Measurements from ENCODE around the gene PFN1. TPM values are rescaled to one million over a fixed set of nuclear protein-coding genes. Genes with fewer than 3 reads are reported as not detected.

The PFN1 gene
- total and polyA plus RNA-seq, 4 donors = 95.4 to 299 (median 244) TPM

DNA sequence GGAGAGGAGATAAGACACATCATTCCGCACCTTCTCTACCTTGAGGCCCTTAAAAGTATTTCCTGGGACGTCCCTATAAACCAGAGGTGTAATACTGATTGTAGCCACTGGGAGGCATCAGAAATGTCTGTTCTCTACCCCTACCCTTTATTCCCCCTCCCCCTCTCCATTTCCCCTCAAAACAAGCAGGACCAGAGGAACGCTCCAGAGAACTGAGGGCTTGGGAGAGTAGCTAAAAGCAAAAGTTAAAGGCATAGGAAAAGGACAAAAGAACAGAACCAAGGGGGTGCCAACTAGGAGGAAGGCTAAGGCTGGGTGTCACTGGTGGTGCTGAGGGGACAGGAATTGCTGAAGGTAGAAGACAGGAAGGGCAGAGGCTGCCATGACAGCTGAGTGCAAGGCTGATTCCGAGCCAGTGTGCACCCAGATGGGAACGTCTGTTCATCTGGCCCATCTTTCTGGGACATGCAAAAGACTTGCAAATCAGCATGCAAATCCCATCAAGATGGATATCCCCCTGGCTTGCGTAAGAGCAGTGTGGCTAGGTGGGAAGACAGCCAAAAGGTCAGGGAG, 32.4 kb upstream of the PFN1 start:
- Histone ChIP-seq H3K27me3 (ENCODE audit: control insufficient read depth, insufficient read depth, low read length) (no peaks in the 10 kb centered on the region), H3K4me1 (ENCODE audit: control insufficient read depth, insufficient read depth, low read length) (peaks cover 8% of the 10 kb centered on the region), H3K9me3 (ENCODE audit: control insufficient read depth, insufficient read depth, low read length) (no peaks in the 10 kb centered on the region), H3K36me3 (ENCODE audit: control insufficient read depth, insufficient read depth, low read length) (peaks cover 71% of the 10 kb centered on the region), H3K27ac (ENCODE audit: low read depth, low read length) (no peak overlapping the region), H3K4me3 (ENCODE audit: low read depth, low read length) (no peak overlapping the region)
- DNase-seq (ENCODE audit: low read depth in 4 of 6, low spot score in 6 of 6) = peak in 2 of 6 donors; percentile 88 to 90
- 42% methylated on average over 4 of the region's 6 CpGs for WGBS (ENCODE audit: insufficient coverage)

GRCh38 chr17:4978726-4979125, 30.4 kb upstream of the PFN1 start:
- Histone ChIP-seq H3K4me3 (ENCODE audit: low read depth, low read length) (no peak overlapping the region), H3K27me3 (ENCODE audit: control insufficient read depth, insufficient read depth, low read length) (no peaks in the 10 kb centered on the region), H3K9me3 (ENCODE audit: control insufficient read depth, insufficient read depth, low read length) (no peaks in the 10 kb centered on the region), H3K36me3 (ENCODE audit: control insufficient read depth, insufficient read depth, low read length) (peaks cover 81% of the 10 kb centered on the region), H3K27ac (ENCODE audit: low read depth, low read length) (no peak overlapping the region), H3K4me1 (ENCODE audit: control insufficient read depth, insufficient read depth, low read length) (peaks cover 5% of the 10 kb centered on the region)
- no peak for DNase-seq (ENCODE audit: low read depth in 4 of 6, low spot score in 6 of 6)

DNA sequence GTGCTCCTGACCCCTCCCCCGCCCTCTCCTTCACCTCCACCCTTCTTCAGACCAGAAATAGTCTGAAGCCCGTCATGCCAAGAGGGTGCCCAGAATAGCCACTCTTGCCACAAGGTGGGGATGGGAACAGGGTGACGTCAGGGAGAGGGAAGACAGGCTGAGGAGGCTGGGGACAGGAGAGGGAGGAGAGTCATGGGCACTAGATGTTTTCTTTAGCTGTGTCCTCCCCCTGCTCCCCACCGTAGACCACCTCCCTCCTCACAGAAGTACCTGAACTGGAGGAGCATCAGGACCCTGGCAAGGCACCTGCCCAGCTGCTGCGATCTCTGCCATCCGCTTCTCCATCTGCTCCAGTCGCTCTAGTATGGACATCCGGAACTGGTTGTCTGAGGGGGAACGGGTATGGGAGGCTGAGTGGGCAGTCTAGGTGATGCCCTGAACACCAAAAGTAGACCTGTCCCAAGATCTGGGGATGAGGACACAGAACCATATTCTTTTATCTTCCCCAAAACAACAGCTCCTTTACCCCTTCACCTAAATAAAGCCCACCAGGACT, 25.9 kb upstream of the PFN1 start:
- no peak for DNase-seq (ENCODE audit: low read depth in 4 of 6, low spot score in 6 of 6)
- H3K27ac ChIP-seq (ENCODE audit: low read depth, low read length) = no peak overlapping the region
- H3K4me1 ChIP-seq (ENCODE audit: control insufficient read depth, insufficient read depth, low read length) = peaks cover 12% of the 10 kb centered on the region
- WGBS (ENCODE audit: insufficient coverage) = 88% methylated on average over 3 of the region's 9 CpGs
- no peak overlapping the region for H3K4me3 ChIP-seq (ENCODE audit: low read depth, low read length)
- no peaks in the 10 kb centered on the region for H3K27me3 ChIP-seq (ENCODE audit: control insufficient read depth, insufficient read depth, low read length)
- peaks cover 86% of the 10 kb centered on the region for H3K36me3 ChIP-seq (ENCODE audit: control insufficient read depth, insufficient read depth, low read length)
- H3K9me3 ChIP-seq (ENCODE audit: control insufficient read depth, insufficient read depth, low read length) = no peaks in the 10 kb centered on the region

GRCh38 chr17:4973256-4974114, 25.2 kb upstream of the PFN1 start:
- Histone ChIP-seq H3K4me3 (ENCODE audit: low read depth, low read length) (no peak overlapping the region), H3K36me3 (ENCODE audit: control insufficient read depth, insufficient read depth, low read length) (peaks cover 87% of the 10 kb centered on the region), H3K9me3 (ENCODE audit: control insufficient read depth, insufficient read depth, low read length) (no peaks in the 10 kb centered on the region), H3K27me3 (ENCODE audit: control insufficient read depth, insufficient read depth, low read length) (no peaks in the 10 kb centered on the region), H3K4me1 (ENCODE audit: control insufficient read depth, insufficient read depth, low read length) (peaks cover 19% of the 10 kb centered on the region), H3K27ac (ENCODE audit: low read depth, low read length) (no peak overlapping the region)
- DNase-seq (ENCODE audit: low read depth in 4 of 6, low spot score in 6 of 6) = no peak
- WGBS (ENCODE audit: insufficient coverage) = 93% methylated on average over 9 of the region's 10 CpGs

DNA sequence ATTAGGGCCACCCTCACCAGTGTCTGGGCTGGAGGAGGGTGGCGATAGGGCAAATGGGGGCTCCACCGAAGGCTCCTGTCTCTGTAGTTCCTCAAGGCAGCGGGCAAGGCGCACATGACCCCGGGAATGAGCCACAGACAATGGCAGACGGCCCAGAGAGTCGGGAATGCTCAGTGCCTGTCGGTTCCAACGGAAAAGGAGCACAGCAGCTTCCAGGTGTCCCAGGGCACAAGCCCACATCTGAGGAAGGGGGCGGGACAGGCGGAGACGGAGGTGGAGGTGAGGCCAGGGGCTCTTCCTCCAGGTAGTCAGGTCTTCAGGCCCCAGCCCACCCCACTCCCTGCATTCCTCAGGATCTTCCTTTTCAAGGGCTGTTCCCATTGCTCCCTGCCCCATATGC, 24.4 kb upstream of the PFN1 start:
- H3K27me3 ChIP-seq (ENCODE audit: control insufficient read depth, insufficient read depth, low read length) = no peaks in the 10 kb centered on the region
- no peaks in the 10 kb centered on the region for H3K9me3 ChIP-seq (ENCODE audit: control insufficient read depth, insufficient read depth, low read length)
- 66% methylated on average over 12 of the region's 12 CpGs for WGBS (ENCODE audit: insufficient coverage)
- no peak for DNase-seq (ENCODE audit: low read depth in 4 of 6, low spot score in 6 of 6)
- no peak overlapping the region for H3K27ac ChIP-seq (ENCODE audit: low read depth, low read length)
- no peak overlapping the region for H3K4me3 ChIP-seq (ENCODE audit: low read depth, low read length)
- H3K4me1 ChIP-seq (ENCODE audit: control insufficient read depth, insufficient read depth, low read length) = peaks cover 26% of the 10 kb centered on the region
- peaks cover 82% of the 10 kb centered on the region for H3K36me3 ChIP-seq (ENCODE audit: control insufficient read depth, insufficient read depth, low read length)

DNA sequence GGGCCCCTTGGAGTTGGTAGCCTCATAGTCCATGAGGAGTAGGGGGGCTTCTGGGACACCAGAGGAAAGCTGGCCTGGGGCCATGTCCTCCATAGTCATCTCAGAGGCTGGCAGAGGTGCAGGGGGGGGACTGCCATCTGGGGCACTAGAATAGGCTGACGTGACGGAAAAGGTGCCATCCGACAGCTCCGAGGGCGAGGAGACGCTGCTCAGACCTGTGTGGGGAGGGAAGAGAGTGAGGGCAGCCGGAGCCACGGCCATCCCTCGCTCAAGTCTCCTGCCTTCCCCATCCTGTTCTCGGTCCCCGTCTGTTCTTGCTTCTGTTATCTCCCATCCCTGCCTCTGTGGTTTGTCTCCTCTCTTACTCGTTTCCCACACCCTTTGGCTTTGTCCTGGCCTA, 24.0 kb upstream of the PFN1 start:
- no peak overlapping the region for H3K27ac ChIP-seq (ENCODE audit: low read depth, low read length)
- peaks cover 79% of the 10 kb centered on the region for H3K36me3 ChIP-seq (ENCODE audit: control insufficient read depth, insufficient read depth, low read length)
- no peaks in the 10 kb centered on the region for H3K27me3 ChIP-seq (ENCODE audit: control insufficient read depth, insufficient read depth, low read length)
- no peaks in the 10 kb centered on the region for H3K9me3 ChIP-seq (ENCODE audit: control insufficient read depth, insufficient read depth, low read length)
- no CpG with 5 or more reads among the region's 12 CpGs for WGBS (ENCODE audit: insufficient coverage)
- DNase-seq (ENCODE audit: low read depth in 4 of 6, low spot score in 6 of 6) = no peak
- peaks cover 26% of the 10 kb centered on the region for H3K4me1 ChIP-seq (ENCODE audit: control insufficient read depth, insufficient read depth, low read length)
- no peak overlapping the region for H3K4me3 ChIP-seq (ENCODE audit: low read depth, low read length)

DNA sequence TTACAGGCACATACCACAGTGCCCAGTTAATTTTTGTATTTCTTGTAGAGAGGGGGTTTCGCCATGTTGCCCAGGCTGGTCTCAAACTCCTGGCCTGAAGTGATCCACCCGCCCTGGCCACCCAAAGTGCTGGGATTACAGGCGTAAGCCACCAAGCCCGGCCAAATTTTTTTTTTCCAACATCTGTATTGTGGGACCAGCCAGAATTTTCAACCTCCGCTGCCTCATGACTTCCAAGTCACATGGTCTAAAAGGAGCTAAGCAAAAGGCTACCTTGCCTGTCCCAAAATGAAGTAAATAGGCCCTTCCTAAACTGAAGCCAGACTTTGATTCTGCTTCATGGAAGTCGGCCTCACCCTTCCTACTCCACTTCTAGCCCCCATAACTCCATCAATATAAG, 23.5 kb upstream of the PFN1 start:
- 94% methylated on average over 4 of the region's 6 CpGs for WGBS (ENCODE audit: insufficient coverage)
- Histone ChIP-seq H3K9me3 (ENCODE audit: control insufficient read depth, insufficient read depth, low read length) (no peaks in the 10 kb centered on the region), H3K27me3 (ENCODE audit: control insufficient read depth, insufficient read depth, low read length) (no peaks in the 10 kb centered on the region), H3K36me3 (ENCODE audit: control insufficient read depth, insufficient read depth, low read length) (peaks cover 74% of the 10 kb centered on the region), H3K27ac (ENCODE audit: low read depth, low read length) (no peak overlapping the region), H3K4me3 (ENCODE audit: low read depth, low read length) (no peak overlapping the region), H3K4me1 (ENCODE audit: control insufficient read depth, insufficient read depth, low read length) (peaks cover 27% of the 10 kb centered on the region)
- DNase-seq (ENCODE audit: low read depth in 4 of 6, low spot score in 6 of 6) = no peak

DNA sequence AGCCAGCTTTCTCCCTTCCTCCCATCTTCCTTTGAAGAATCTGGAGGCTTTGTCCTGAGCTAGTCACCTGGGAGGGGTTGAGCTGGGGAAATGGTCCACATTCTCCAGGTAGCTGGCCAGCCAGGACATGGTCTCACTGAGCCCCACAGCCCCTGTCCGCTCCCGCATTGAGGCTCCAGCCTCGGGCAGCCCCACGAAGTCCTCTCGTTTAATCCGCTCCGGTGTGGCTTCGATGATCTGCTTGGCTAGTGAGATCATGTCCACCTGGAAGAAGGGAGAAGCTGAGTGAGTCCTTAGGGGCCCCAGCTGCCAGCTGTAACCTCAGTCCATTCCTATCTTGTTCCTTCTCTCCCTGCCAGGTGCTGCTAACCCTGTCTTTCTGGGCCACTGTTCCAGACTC, 21.9 kb upstream of the PFN1 start:
- no peak for DNase-seq (ENCODE audit: low read depth in 4 of 6, low spot score in 6 of 6)
- H3K27me3 ChIP-seq (ENCODE audit: control insufficient read depth, insufficient read depth, low read length) = no peaks in the 10 kb centered on the region
- 100% methylated on average over 1 of the region's 8 CpGs for WGBS (ENCODE audit: insufficient coverage)
- no peak overlapping the region for H3K4me3 ChIP-seq (ENCODE audit: low read depth, low read length)
- H3K9me3 ChIP-seq (ENCODE audit: control insufficient read depth, insufficient read depth, low read length) = no peaks in the 10 kb centered on the region
- H3K27ac ChIP-seq (ENCODE audit: low read depth, low read length) = no peak overlapping the region
- peaks cover 68% of the 10 kb centered on the region for H3K36me3 ChIP-seq (ENCODE audit: control insufficient read depth, insufficient read depth, low read length)
- peaks cover 37% of the 10 kb centered on the region for H3K4me1 ChIP-seq (ENCODE audit: control insufficient read depth, insufficient read depth, low read length)

GRCh38 chr17:4969551-4970173, 21.3 kb upstream of the PFN1 start:
- Histone ChIP-seq H3K4me3 (ENCODE audit: low read depth, low read length) (peak overlapping the region; percentile 97), H3K4me1 (ENCODE audit: control insufficient read depth, insufficient read depth, low read length) (peaks cover 37% of the 10 kb centered on the region)
- 89% methylated on average over 14 of the region's 16 CpGs for WGBS (ENCODE audit: insufficient coverage)

More at GRCh38 chr17:4969551-4970173, 21.3 kb upstream of the PFN1 start:
- Histone ChIP-seq H3K27ac (ENCODE audit: low read depth, low read length) (peak overlapping the region; percentile 100), H3K36me3 (ENCODE audit: control insufficient read depth, insufficient read depth, low read length) (peaks cover 66% of the 10 kb centered on the region), H3K9me3 (ENCODE audit: control insufficient read depth, insufficient read depth, low read length) (no peaks in the 10 kb centered on the region), H3K27me3 (ENCODE audit: control insufficient read depth, insufficient read depth, low read length) (no peaks in the 10 kb centered on the region)
- DNase-seq (ENCODE audit: low read depth in 4 of 6, low spot score in 6 of 6) = no peak
